Measurements from ENCODE around the gene CDK2AP2.
A peak's percentile ranks its signal among the peaks of the same experiment; 100 is the strongest.
"Not testable (repeated sequence)": the region's sequence is repeated elsewhere in the genome, so short reads cannot be mapped to it uniquely, and the experiment has no call there.

CDK2AP2 gene

GRCh38 chr11:67523556-67524479 is 15.9 kb upstream of the CDK2AP2 start:
- no peak for DNase-seq

GRCh38 chr11:67522844-67523555 is 15.0 kb upstream of the CDK2AP2 start, which contains the start of gene CABP2:
Gene CABP2 (minus strand): TSS chr11:67523446. CDS start chr11:67523326, 120 bp downstream.
- no peak for DNase-seq

- DNase-seq, result no peak
Observed at GRCh38 chr11:67522338-67522737, 14.4 kb upstream of the CDK2AP2 start.

GRCh38 chr11:67521924-67522323 is 14.0 kb upstream of the CDK2AP2 start:
- no peak for DNase-seq

GRCh38 chr11:67520856-67521824 is 13.2 kb upstream of the CDK2AP2 start:
- DNase-seq, result no peak

- DNase-seq, result no peak
Observed at GRCh38 chr11:67519726-67520125, 11.8 kb upstream of the CDK2AP2 start.

GRCh38 chr11:67517784-67518552 is 10.0 kb upstream of the CDK2AP2 start:
- no peak for DNase-seq

GRCh38 chr11:67516806-67517205 is 8.8 kb upstream of the CDK2AP2 start:
- DNase-seq, result no peak

GRCh38 chr11:67514116-67514515 is 6.2 kb upstream of the CDK2AP2 start:
- DNase-seq, result no peak

GRCh38 chr11:67511558-67511957 is 3.6 kb upstream of the CDK2AP2 start:
- not testable (repeated sequence) for DNase-seq

- no peak for DNase-seq
Observed at GRCh38 chr11:67510023-67510345, 2.0 kb upstream of the CDK2AP2 start.

GRCh38 chr11:67508486-67509121 is 642 bp upstream of the CDK2AP2 start:
- peak; percentile 96 for DNase-seq

GRCh38 chr11:67507242-67507863 is 609 bp downstream of the CDK2AP2 start:
- DNase-seq, result no peak

GRCh38 chr11:67506426-67507051 is 1.4 kb downstream of the CDK2AP2 start:
- no peak for DNase-seq

- peak; percentile 39 for DNase-seq
Observed at GRCh38 chr11:67505605-67506396, 2.2 kb downstream of the CDK2AP2 start.

GRCh38 chr11:67504950-67505581 is 2.9 kb downstream of the CDK2AP2 start, which contains the start of gene PITPNM1:
Gene PITPNM1 (minus strand): TSS chr11:67505363. CDS start chr11:67504180, 1,183 bp downstream.
- DNase-seq, result peak; percentile 12

- DNase-seq, result no peak
Observed at GRCh38 chr11:67504005-67504949, 3.7 kb downstream of the CDK2AP2 start.
